ENCODE data around the gene HRAS. TPM values are rescaled to one million over a fixed set of nuclear protein-coding genes. Genes with fewer than 3 reads are reported as not detected.

HRAS gene
- total and polyA plus RNA-seq, 2 experiments from 2014 or later, result 62.1 to 76.9 TPM

DNA sequence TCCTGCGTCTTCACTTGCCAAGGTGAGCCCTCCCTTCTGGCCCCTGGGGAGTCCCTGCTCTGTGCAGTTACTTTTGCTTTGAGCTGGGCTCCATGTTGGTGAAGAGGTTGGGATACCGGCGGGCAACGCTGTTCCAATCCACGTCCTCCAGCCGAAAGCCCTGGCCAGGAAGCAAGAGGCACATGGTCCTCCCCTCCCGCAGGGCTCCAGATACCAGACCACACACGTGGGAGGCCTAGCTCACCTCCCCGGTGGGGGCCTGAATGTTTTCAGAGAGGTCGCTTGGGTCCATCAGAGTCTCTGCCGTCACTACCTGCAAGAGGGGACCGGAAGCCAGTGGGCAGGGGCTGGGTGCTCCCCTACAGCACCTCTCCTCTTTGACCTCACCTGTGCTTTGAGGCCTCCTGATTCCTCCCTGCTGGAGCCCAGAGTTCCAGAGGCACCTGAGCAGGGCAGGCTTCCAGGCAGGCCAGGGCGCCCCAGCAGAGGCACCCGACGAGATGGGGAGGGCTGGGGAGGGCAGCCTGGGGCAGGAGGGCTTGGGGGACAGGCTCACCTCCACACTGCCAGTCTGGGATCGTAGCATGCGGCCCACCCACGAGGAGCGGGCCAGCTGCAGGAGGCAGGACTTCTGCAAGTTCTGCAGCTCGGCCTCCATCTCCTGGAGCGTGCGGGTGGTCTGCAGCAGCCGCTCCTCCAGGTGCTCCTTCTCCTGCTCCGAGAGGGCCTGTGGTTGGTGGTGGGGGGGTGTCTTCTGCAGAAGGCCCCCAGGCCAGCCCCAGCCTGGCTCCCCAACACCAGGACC is 22.2 kb upstream of the HRAS start:
- no peak for DNase-seq
- Histone ChIP-seq H3K4me2 (ENCODE audit: unreplicated experiment) (no peak overlapping the region), H3K27me3 (replicated peaks; ENCODE audit: insufficient read depth) (peaks cover 12% of the 10 kb centered on the region), H3K4me1 (ENCODE audit: insufficient read depth) (no peaks in the 10 kb centered on the region), H3K27ac (no peak overlapping the region), H2AFZ (no peak overlapping the region), H3K36me3 (ENCODE audit: low read depth) (no peaks in the 10 kb centered on the region), H3K9me3 (ENCODE audit: low read depth) (no peaks in the 10 kb centered on the region), H3K9me2 (ENCODE audit: insufficient read depth) (no peaks in the 10 kb centered on the region), H3F3A (ENCODE audit: insufficient read depth) (no peaks in the 10 kb centered on the region), H4K20me1 (ENCODE audit: insufficient read depth) (no peaks in the 10 kb centered on the region), H3K9ac (no peak overlapping the region), H3K79me2 (ENCODE audit: insufficient read depth) (no peaks in the 10 kb centered on the region), H3K4me3 (no peak overlapping the region)
- no peak for TF ChIP-seq EZH2 (IDR thresholded peaks at IDR 0.05; ENCODE audit: insufficient read depth, poor library complexity, severe bottlenecking)
- TF ChIP-seq EZH2phosphoT487 (IDR thresholded peaks at IDR 0.05; ENCODE audit: insufficient read depth, low read depth), result no peak
- 71 to 77% methylated on average over 20 to 22 of the region's 24 CpGs for WGBS, 2 experiments (ENCODE audit: low coverage in 1 of 2, low lambda C conversion rate in 2 of 2, missing lambda C conversion rate in 2 of 2)
- in situ Hi-C loops (cut with MboI), result no loop called here

DNA sequence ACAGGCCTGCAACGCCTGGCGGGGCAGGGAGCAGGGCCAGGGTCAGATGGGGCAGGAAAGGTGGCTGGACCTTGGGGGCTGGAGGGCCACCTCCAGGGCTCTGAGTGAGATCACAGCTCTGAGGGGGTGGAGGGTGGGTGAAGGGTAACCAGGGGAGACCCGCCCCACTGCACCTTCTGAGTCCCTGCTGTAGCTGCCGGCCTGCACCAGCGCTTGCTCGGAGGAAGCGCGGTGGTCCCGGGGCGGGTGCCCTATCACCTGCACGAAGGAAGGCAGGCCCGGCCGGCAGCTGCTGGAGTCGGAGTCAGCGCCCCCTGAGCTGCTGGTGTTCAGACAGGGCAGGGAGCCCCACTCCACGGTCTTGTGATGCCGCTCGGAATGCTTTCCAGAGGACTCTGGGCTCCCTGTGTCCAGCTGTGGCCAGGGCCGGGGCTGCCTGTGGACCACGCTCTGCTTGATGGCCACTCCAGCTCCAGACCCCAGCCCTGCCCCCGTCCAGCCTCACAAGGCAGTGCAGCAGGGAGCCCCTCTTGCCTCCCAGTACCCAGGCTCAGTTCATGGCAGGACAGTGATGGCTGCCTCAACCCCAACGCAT is 21.4 kb upstream of the HRAS start:
- H3K9me2 ChIP-seq (ENCODE audit: insufficient read depth), result no peaks in the 10 kb centered on the region
- no peaks in the 10 kb centered on the region for H3K36me3 ChIP-seq (ENCODE audit: low read depth)
- no peaks in the 10 kb centered on the region for H3F3A ChIP-seq (ENCODE audit: insufficient read depth)
- no peaks in the 10 kb centered on the region for H4K20me1 ChIP-seq (ENCODE audit: insufficient read depth)
- H3K27me3 ChIP-seq (replicated peaks; ENCODE audit: insufficient read depth), result peaks cover 12% of the 10 kb centered on the region
- H3K79me2 ChIP-seq (ENCODE audit: insufficient read depth), result no peaks in the 10 kb centered on the region
- in situ Hi-C loops (cut with MboI), result no loop called here
- H3K4me3 ChIP-seq, result no peak overlapping the region
- no peaks in the 10 kb centered on the region for H3K4me1 ChIP-seq (ENCODE audit: insufficient read depth)
- 44 to 47% methylated on average over 21 to 22 of the region's 22 CpGs for WGBS, 2 experiments (ENCODE audit: low coverage in 1 of 2, low lambda C conversion rate in 2 of 2, missing lambda C conversion rate in 2 of 2)
- H3K4me2 ChIP-seq (ENCODE audit: unreplicated experiment), result no peak overlapping the region
- DNase-seq, result no peak
- 0 out of 2 replicates have a peak, but pooled peaks have one; percentile 25 for TF ChIP-seq EZH2phosphoT487 (IDR thresholded peaks at IDR 0.05; ENCODE audit: insufficient read depth, low read depth)
- no peak for TF ChIP-seq EZH2 (IDR thresholded peaks at IDR 0.05; ENCODE audit: insufficient read depth, poor library complexity, severe bottlenecking)
- H3K9ac ChIP-seq, result no peak overlapping the region
- no peak overlapping the region for H3K27ac ChIP-seq
- no peaks in the 10 kb centered on the region for H3K9me3 ChIP-seq (ENCODE audit: low read depth)
- no peak overlapping the region for H2AFZ ChIP-seq

- Histone ChIP-seq H4K20me1 (ENCODE audit: insufficient read depth) (no peaks in the 10 kb centered on the region), H3K4me1 (ENCODE audit: insufficient read depth) (no peaks in the 10 kb centered on the region), H3K9me3 (ENCODE audit: low read depth) (no peaks in the 10 kb centered on the region), H3K4me2 (ENCODE audit: unreplicated experiment) (no peak overlapping the region), H3K36me3 (ENCODE audit: low read depth) (no peaks in the 10 kb centered on the region), H3K27ac (no peak overlapping the region), H3K9me2 (ENCODE audit: insufficient read depth) (no peaks in the 10 kb centered on the region), H3F3A (ENCODE audit: insufficient read depth) (no peaks in the 10 kb centered on the region), H2AFZ (no peak overlapping the region), H3K79me2 (ENCODE audit: insufficient read depth) (no peaks in the 10 kb centered on the region), H3K27me3 (replicated peaks; ENCODE audit: insufficient read depth) (peaks cover 12% of the 10 kb centered on the region), H3K4me3 (no peak overlapping the region), H3K9ac (no peak overlapping the region)
- TF ChIP-seq EZH2 (IDR thresholded peaks at IDR 0.05; ENCODE audit: insufficient read depth, poor library complexity, severe bottlenecking) (peak; percentile 49), EZH2phosphoT487 (IDR thresholded peaks at IDR 0.05; ENCODE audit: insufficient read depth, low read depth) (no peak)
- peak; percentile 49 for DNase-seq
- in situ Hi-C loops (cut with MboI), result no loop called here
- 4% methylated on average over 60 to 99 of the region's 104 CpGs for WGBS, 2 experiments (ENCODE audit: low coverage in 1 of 2, low lambda C conversion rate in 2 of 2, missing lambda C conversion rate in 2 of 2)
Measured at GRCh38 chr11:555780-556661, 20.6 kb upstream of the HRAS start.

DNA sequence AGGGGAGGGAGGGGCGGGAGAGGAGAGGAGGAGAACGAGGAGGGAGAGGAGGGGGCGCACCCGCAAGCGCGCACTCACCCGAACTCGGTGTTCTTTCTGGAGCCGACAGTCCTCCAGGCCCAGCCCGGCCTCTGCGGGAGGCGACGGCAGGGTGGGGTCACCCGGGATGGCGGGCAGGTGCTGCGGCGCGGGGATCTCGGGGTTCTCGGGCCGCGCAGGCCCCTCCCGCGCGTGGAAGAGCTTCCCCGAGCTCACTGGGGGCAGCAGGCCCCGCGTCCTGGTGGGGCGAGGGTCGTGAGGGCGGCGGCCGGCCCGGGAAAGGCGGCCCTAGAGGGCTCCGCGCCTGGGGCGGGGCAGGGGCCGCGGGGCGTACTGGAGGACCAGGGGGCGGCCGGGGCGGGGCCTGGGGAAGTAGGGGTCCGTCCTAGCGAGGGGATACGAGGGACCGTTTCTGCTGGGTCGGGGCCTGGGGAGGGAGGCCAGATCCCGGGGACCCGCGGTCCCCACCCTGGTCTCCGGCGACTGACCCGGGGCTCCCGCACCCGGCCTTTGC is 19.9 kb upstream of the HRAS start:
- H2AFZ ChIP-seq, result no peak overlapping the region
- TF ChIP-seq EZH2 (IDR thresholded peaks at IDR 0.05; ENCODE audit: insufficient read depth, poor library complexity, severe bottlenecking) (peak; percentile 94), EZH2phosphoT487 (IDR thresholded peaks at IDR 0.05; ENCODE audit: insufficient read depth, low read depth) (no peak)

More for the DNA sequence above, 19.9 kb upstream of the HRAS start:
- no peaks in the 10 kb centered on the region for H3F3A ChIP-seq (ENCODE audit: insufficient read depth)
- H3K9ac ChIP-seq, result no peak overlapping the region
- no peak overlapping the region for H3K4me3 ChIP-seq
- no peaks in the 10 kb centered on the region for H3K79me2 ChIP-seq (ENCODE audit: insufficient read depth)
- 0 to 3% methylated on average over 10 to 40 of the region's 57 CpGs for WGBS, 2 experiments (ENCODE audit: low coverage in 1 of 2, low lambda C conversion rate in 2 of 2, missing lambda C conversion rate in 2 of 2)
- H4K20me1 ChIP-seq (ENCODE audit: insufficient read depth), result no peaks in the 10 kb centered on the region
- H3K4me1 ChIP-seq (ENCODE audit: insufficient read depth), result no peaks in the 10 kb centered on the region
- no peak overlapping the region for H3K4me2 ChIP-seq (ENCODE audit: unreplicated experiment)
- H3K9me3 ChIP-seq (ENCODE audit: low read depth), result no peaks in the 10 kb centered on the region
- H3K36me3 ChIP-seq (ENCODE audit: low read depth), result no peaks in the 10 kb centered on the region
- DNase-seq, result no peak
- H3K27ac ChIP-seq, result no peak overlapping the region
- in situ Hi-C loops (cut with MboI), result no loop called here
- H3K9me2 ChIP-seq (ENCODE audit: insufficient read depth), result no peaks in the 10 kb centered on the region
- H3K27me3 ChIP-seq (replicated peaks; ENCODE audit: insufficient read depth), result peaks cover 12% of the 10 kb centered on the region

Measured in GM23248 (cell line).